OCI-LY7 (cell line): Measurements from ENCODE around the gene TGFBI.

Experiments used
- CTCF ChIP-seq: fragments of 200-600 bp; sonication (generic); conservative IDR thresholded peaks from 2 replicates; pipeline ENCODE4 v1.5.1; 2014; ENCODE audit warnings: mild to moderate bottlenecking, antibody characterized with exemption, low read length, moderate library complexity, mixed read lengths
- EZH2phosphoT487 ChIP-seq: fragments of 200-600 bp; sonication (generic); IDR thresholded peaks from 2 replicates; pipeline ENCODE4 v1.6.1; 2018; ENCODE audit warnings: low read depth, borderline replicate concordance, mild to moderate bottlenecking, mixed run types, antibody characterized with exemption, low read length, moderate library complexity, mixed read lengths

GRCh38 chr5:136000932-136001331 is 27.9 kb upstream of the TGFBI start:
- TF ChIP-seq CTCF (no peak), EZH2phosphoT487 (no peak)
